ENCODE data around the gene PTK7.

- TF ChIP-seq, protein P1, sequence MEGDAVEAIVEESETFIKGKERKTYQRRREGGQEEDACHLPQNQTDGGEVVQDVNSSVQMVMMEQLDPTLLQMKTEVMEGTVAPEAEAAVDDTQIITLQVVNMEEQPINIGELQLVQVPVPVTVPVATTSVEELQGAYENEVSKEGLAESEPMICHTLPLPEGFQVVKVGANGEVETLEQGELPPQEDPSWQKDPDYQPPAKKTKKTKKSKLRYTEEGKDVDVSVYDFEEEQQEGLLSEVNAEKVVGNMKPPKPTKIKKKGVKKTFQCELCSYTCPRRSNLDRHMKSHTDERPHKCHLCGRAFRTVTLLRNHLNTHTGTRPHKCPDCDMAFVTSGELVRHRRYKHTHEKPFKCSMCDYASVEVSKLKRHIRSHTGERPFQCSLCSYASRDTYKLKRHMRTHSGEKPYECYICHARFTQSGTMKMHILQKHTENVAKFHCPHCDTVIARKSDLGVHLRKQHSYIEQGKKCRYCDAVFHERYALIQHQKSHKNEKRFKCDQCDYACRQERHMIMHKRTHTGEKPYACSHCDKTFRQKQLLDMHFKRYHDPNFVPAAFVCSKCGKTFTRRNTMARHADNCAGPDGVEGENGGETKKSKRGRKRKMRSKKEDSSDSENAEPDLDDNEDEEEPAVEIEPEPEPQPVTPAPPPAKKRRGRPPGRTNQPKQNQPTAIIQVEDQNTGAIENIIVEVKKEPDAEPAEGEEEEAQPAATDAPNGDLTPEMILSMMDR (IDR thresholded peaks at IDR 0.05): no peak
- TF ChIP-seq EZH2 (IDR thresholded peaks at IDR 0.05; ENCODE audit: borderline replicate concordance, insufficient read depth, low read depth, low read length, poor library complexity, severe bottlenecking): no peak
Measured at GRCh38 chr6:43103253-43103876, 27.3 kb downstream of the PTK7 start.
